Transverse colon (tissue), 4 donors: ENCODE data around the gene CRY1. TPM values are rescaled to one million over a fixed set of nuclear protein-coding genes. Genes with fewer than 3 reads are reported as not detected.
"Not testable (repeated sequence)": the region's sequence is repeated elsewhere in the genome, so short reads cannot be mapped to it uniquely, and the experiment has no call there.

Experiments used
- DNase-seq: peaks from one replicate; pipeline ENCODE4 v3.0.0-alpha.2; 2019
- H3K27ac ChIP-seq, 4 donors: fragments of 200-600 bp; sonication (generic); 2 replicates each; pipeline ENCODE4 v1.5.1; 2016 to 2018; ENCODE audit warnings: inconsistent platforms in 4 of 4
- H3K27me3 ChIP-seq: fragments of 200-600 bp; sonication (generic); 2 replicates; pipeline ENCODE4 v1.5.1; 2017; ENCODE audit warnings: inconsistent platforms
- H3K36me3 ChIP-seq, 4 donors: fragments of 200-600 bp; sonication (generic); 2 replicates each; pipeline ENCODE4 v1.5.1; 2017 to 2019; ENCODE audit warnings: inconsistent platforms in 4 of 4
- H3K4me1 ChIP-seq, 4 donors: fragments of 200-600 bp; sonication (generic); 2 replicates each; pipeline ENCODE4 v1.5.1; 2017 to 2020; ENCODE audit warnings: inconsistent platforms in 4 of 4
- H3K4me3 ChIP-seq, 4 donors: fragments of 200-600 bp; sonication (generic); 1 replicate in 1 of 4; 2 replicates in 3 of 4; pipeline versions ENCODE4 v1.5.1 to v1.6.1; 2017 to 2019; ENCODE audit warnings: inconsistent platforms in 4 of 4
- H3K9me3 ChIP-seq, 2 donors: fragments of 200-600 bp; sonication (generic); 2 replicates each; pipeline ENCODE4 v1.5.1; 2017 to 2019; ENCODE audit warnings: inconsistent platforms in 2 of 2
- CTCF ChIP-seq, 5 experiments: fragments of 200-600 bp in 3 of 5; fragments of 450-650 bp in 2 of 5; sonication (generic) in 3 of 5; IDR thresholded peaks; 1 replicate in 2 of 5; 2 replicates in 3 of 5; pipeline ENCODE4 v1.5.1; 2016 to 2017; ENCODE audit warnings: antibody characterized with exemption in 5 of 5, inconsistent platforms in 3 of 5, mild to moderate bottlenecking in 2 of 5, moderate library complexity in 1 of 5
- EP300 ChIP-seq: sonication (generic); formaldehyde crosslinking; IDR thresholded peaks from one replicate; pipeline ENCODE4 v1.6.1; 2017; ENCODE audit warnings: antibody characterized with exemption, low read depth
- POLR2A ChIP-seq: fragments of 450-650 bp; IDR thresholded peaks from one replicate; pipeline ENCODE4 v1.6.1; 2016; ENCODE audit warnings: antibody characterized with exemption, mild to moderate bottlenecking, moderate library complexity
- POLR2AphosphoS5 ChIP-seq, 3 donors: sonication (generic); formaldehyde crosslinking; IDR thresholded peaks; one replicate each; pipeline ENCODE4 v1.6.1; 2016; ENCODE audit warnings: antibody characterized with exemption in 3 of 3
- WGBS, 2 donors: methylation state at CpG; one replicate each; pipeline ENCODE4 v1.1.5; 2018; ENCODE audit warnings: low coverage in 1 of 2; 5-methylcytosine and 5-hydroxymethylcytosine counted together
- in situ Hi-C, 4 donors: fragments of 200-750 bp; cut with MboI; loops; one replicate each; pipeline versions ENCODE4 v1.15.0 to v1.15.1; 2017; ENCODE audit warnings: low sequenced_read_pairs in 3 of 4, low pct_ligation_motif_present in 1 of 4, low pct_unique_long_range_greater_than_20kb in 1 of 4
- intact Hi-C: fragments of 100-400 bp; cut with DNase I; formaldehyde crosslinking; loops from one replicate; pipeline ENCODE4 v1.15.1; 2023; ENCODE audit warnings: low total_unique reads
- total RNA-seq, 4 donors: library from RNA; depleted of rRNA; stranded (reverse); fragments of >200 nt; gene quantifications; one replicate each; pipeline ENCODE4 v1.1.0, GENCODE V29; 2016

CRY1 gene
- total RNA-seq, 4 donors from 2014 or later = 10.1 to 71.8 (median 21.0) TPM

GRCh38 chr12:107011519-107011918 lies 81.8 kb downstream of the CRY1 start:
- WGBS, 2 donors = 75 to 92% methylated on average over 2 of the region's 2 CpGs
- Histone ChIP-seq H3K27ac (no peak overlapping the region), H3K9me3 (no peaks in the 10 kb centered on the region), H3K4me3 (no peak overlapping the region), H3K36me3 (no peaks in the 10 kb centered on the region), H3K27me3 (no peaks in the 10 kb centered on the region), H3K4me1 (no peaks in the 10 kb centered on the region)
- no peak for DNase-seq
- in situ Hi-C loops (no loop called here), intact Hi-C loops (no loop called here)
- TF ChIP-seq EP300 (no peak), POLR2AphosphoS5 (IDR thresholded peaks at IDR 0.05) (no peak), CTCF (IDR thresholded peaks at IDR 0.05) (no peak), POLR2A (no peak)

GRCh38 chr12:107007411-107007810 lies 85.9 kb downstream of the CRY1 start:
- Histone ChIP-seq H3K4me3 (no peak overlapping the region), H3K9me3 (no peaks in the 10 kb centered on the region), H3K4me1 (no peaks in the 10 kb centered on the region), H3K27ac (no peak overlapping the region), H3K36me3 (no peaks in the 10 kb centered on the region), H3K27me3 (no peaks in the 10 kb centered on the region)
- in situ Hi-C loops = no loop called here
- TF ChIP-seq POLR2A = no peak
- TF ChIP-seq EP300 = no peak
- TF ChIP-seq POLR2AphosphoS5 (IDR thresholded peaks at IDR 0.05) = no peak
- TF ChIP-seq CTCF (IDR thresholded peaks at IDR 0.05) = no peak
- intact Hi-C loops = no loop called here
- no peak for DNase-seq
- WGBS, 2 donors = 92 to 95% methylated on average over 4 of the region's 4 CpGs

- H3K4me1 ChIP-seq, DNase-seq, H3K27me3 ChIP-seq, H3K9me3 ChIP-seq, in situ Hi-C loops, H3K27ac ChIP-seq, H3K4me3 ChIP-seq, intact Hi-C loops: not testable (repeated sequence)
- 69 to 93% methylated on average over 4 of the region's 4 CpGs for WGBS, 2 donors
- peaks cover 0 to 10% (median 3%) of the 10 kb centered on the region in 4 donors for H3K36me3 ChIP-seq
Observed at GRCh38 chr12:107002665-107003064, 90.7 kb downstream of the CRY1 start.

- H3K27ac ChIP-seq = no peak overlapping the region
- no peak for DNase-seq
- WGBS, 2 donors = 84 to 88% methylated on average over 6 of the region's 6 CpGs
- no peaks in the 10 kb centered on the region for H3K9me3 ChIP-seq
- TF ChIP-seq POLR2A (no peak), EP300 (no peak), POLR2AphosphoS5 (IDR thresholded peaks at IDR 0.05) (no peak), CTCF (IDR thresholded peaks at IDR 0.05) (no peak)
- H3K4me3 ChIP-seq = no peak overlapping the region
- in situ Hi-C loops (no loop called here), intact Hi-C loops (no loop called here)
- no peaks in the 10 kb centered on the region for H3K27me3 ChIP-seq
- H3K4me1 ChIP-seq = no peaks in the 10 kb centered on the region
- H3K36me3 ChIP-seq = peaks cover 0 to 20% (median 5%) of the 10 kb centered on the region in 4 donors
Observed at GRCh38 chr12:106999446-106999845, 93.9 kb downstream of the CRY1 start.

- Histone ChIP-seq H3K27ac (no peak overlapping the region), H3K27me3 (no peaks in the 10 kb centered on the region), H3K4me1 (no peaks in the 10 kb centered on the region), H3K9me3 (no peaks in the 10 kb centered on the region), H3K4me3 (no peak overlapping the region), H3K36me3 (peaks cover 0 to 20% (median 5%) of the 10 kb centered on the region in 4 donors)
- WGBS, 2 donors = 100% methylated on average over 1 of the region's 1 CpG
- TF ChIP-seq POLR2A = no peak
- no peak for TF ChIP-seq CTCF (IDR thresholded peaks at IDR 0.05)
- TF ChIP-seq EP300 = no peak
- TF ChIP-seq POLR2AphosphoS5 (IDR thresholded peaks at IDR 0.05) = no peak
- DNase-seq = no peak
- intact Hi-C loops (no loop called here), in situ Hi-C loops (no loop called here)
Observed at GRCh38 chr12:106997916-106998315, 95.4 kb downstream of the CRY1 start.

- H3K4me3 ChIP-seq, H3K27me3 ChIP-seq, H3K4me1 ChIP-seq, H3K9me3 ChIP-seq, DNase-seq, H3K27ac ChIP-seq, in situ Hi-C loops, intact Hi-C loops: not testable (repeated sequence)
- 94 to 100% methylated on average over 1 to 5 of the region's 5 CpGs for WGBS, 2 donors
- peaks cover 0 to 15% (median 5%) of the 10 kb centered on the region in 4 donors for H3K36me3 ChIP-seq
Observed at GRCh38 chr12:106996102-106996501, 97.2 kb downstream of the CRY1 start.
